Activated naive CD4-positive, alpha-beta T cell (primary cell): ENCODE measurements around the gene CCDC170.
"Not testable (repeated sequence)": the region's sequence is repeated elsewhere in the genome, so short reads cannot be mapped to it uniquely, and the experiment has no call there.

ENCODE experiments used
- DNase-seq, 4 experiments: peaks; one replicate each; lab custom pipeline; 2025; lab: John Stamatoyannopoulos, UW

The CCDC170 gene

DNA sequence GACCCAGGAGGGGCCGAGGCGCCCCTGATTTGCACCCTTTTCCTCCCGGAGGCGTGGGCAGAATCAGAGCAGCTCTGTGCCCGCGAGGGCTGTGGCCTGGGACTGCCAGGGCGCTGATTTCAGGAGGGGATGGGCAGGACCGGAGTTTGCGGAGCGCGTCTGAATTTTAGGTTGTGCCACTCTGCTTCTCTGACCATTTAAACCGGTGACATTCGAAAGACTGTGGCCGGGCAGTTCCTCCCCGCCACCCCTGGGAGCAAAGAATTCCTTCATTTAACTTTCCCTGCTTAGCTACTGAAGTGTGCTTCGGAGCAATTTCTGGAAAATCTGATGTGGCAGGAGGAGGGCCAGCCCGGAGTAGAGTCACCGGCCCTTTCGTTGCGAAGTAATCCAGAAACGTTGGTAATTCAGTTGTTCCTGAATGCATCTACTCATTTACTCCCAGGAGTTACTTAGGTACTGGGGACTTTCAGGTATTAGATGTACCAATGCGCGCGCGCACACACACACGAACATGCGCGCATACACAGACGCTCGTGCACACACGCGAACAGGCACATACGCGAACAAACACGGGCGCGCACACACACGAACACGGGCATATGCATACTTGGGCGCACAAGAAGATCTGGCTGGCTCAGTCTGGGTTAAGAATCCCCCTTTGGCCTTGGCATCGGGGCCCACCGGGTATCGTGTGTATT lies 568 bp downstream of the CCDC170 start:
- no peak for DNase-seq

DNA sequence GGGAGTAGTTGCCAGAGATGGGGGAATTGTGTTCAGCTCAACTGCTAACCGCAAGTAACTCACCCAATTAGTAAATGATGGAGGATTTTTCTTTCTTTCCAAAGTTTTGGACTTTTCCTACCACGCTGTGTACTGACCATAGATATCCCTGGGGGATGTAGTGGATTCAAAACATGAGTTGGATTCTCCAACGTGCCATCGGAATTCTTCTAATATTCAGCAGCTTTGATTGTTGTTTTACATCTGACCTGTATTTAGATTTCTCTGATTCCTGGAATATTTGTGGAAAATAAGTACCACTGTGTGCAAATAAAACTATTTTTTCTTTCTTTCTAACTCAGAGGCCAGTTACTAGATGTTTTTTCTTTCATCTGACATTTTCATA lies 1.1 kb downstream of the CCDC170 start:
- DNase-seq, result no peak

DNA sequence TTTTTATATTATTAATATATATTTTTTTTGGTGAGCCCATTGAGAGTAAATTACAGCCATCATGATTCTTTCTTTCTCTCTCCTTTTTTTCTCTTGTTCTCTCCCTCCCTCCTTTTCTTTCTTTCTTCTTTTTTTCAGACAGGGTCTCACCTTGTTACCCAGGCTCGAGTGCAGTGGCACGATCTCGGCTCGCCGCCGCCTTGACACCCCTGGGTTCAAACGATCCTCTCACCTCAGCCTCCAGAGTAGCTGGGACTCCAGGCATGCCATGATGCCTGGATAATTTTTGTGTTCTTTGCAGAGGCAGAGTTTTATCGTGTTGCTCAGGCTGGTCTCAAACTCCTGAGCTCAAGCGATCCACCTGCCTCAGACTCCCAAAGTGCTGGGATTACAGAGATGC lies 1.6 kb downstream of the CCDC170 start:
- DNase-seq, result no peak

DNA sequence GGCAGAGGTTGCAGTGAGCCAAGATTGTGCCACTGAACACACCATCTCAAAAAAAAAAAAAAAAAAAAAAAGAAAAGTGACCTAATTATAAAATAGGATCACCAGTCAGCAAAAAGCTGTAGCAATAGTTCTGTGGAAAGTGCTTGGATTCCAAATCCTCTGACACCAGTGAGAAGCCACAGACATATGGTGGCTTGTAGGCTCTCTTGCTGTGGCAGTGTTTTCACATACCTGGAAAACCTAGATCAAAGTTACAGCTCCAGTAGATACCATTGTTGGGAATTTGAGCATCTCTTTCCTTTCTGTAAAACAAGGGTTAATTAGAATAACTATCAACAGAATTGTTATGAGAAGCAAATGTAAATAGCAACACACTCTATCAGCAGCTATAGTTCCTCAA lies 4.1 kb downstream of the CCDC170 start:
- DNase-seq, result no peak

DNA sequence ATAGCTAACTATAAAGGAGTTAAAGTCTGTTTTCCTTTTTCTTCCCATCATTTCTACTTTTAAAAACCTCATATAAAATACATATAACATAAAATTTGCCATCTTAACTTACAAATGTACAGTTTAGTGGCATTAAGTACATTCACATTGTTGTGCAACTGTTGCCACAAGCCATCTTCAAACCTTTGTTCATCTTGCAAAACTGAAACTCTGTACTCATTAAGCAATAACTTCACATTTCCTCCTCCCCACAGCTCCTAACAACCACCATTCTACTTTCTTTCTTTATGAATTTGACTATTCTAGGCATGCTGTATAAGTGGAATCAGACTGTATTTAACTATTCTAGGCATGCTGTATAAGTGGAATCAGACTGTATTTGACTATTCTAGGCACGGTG lies 4.5 kb downstream of the CCDC170 start:
- no peak for DNase-seq

DNA sequence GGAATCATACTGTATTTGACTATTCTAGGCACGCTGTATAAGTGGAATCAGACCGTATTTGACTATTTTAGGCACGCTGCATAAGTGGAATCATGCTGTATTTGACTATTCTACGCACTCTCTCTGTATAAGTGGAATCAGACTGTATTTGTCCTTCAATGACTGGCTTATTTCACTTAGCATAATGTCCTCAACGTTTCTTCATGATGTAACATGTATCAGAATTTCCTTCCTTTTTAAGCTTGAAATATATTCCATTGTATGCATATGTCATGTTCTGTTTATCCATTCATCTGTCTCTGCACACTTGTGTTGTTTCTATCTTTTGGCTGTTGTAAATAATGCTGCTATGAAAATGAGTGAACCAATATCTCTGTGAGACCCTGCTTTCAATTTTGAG lies 5.7 kb downstream of the CCDC170 start:
- DNase-seq, result no peak

DNA sequence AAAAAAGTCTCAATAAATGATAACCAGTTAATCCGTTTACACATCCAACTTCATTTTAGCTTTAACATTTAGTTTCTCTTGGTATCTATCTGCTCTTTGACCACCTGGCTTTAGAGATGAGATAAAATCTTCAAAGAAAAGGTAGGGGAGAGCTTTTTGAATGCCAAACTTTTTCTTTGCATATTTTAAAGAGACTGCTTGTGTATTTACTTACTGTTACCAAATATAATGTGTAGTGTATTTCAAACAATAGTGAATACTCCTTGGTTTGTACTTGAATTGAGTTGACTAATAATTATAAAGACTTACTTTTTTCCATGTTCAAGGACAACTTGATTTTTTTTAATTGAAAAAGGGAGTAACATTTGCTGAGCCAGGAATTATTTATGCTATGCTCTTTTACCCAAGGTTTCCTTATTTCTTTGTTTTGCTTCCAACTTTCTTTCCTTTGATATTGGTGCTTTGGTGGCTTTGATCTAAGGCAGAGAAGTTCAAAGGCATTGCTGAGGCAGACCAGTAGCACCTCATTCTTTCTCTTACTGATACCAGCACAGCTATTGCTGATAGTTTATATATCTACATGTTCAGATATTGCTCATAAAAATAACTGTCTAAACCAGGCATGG lies 7.8 kb downstream of the CCDC170 start:
- no peak for DNase-seq

DNA sequence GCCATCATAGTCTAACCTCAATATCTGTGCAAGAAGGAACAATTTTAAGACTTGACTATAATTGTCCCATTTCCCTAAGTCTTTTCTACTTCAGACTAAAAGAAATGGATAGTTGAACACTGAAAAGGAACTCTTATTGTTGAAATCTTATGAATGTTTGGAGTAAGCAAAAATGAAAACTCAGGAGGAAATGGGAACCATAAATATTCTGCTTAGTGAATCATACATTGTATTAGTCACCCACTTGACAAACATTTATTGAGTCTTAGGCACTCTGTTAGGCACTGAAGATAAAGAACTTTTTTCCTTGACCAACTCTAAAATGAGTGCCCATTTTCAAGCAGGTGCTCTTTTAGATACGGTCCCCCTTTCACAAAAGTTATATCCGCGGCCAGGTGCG lies 8.7 kb downstream of the CCDC170 start:
- no peak for DNase-seq

DNA sequence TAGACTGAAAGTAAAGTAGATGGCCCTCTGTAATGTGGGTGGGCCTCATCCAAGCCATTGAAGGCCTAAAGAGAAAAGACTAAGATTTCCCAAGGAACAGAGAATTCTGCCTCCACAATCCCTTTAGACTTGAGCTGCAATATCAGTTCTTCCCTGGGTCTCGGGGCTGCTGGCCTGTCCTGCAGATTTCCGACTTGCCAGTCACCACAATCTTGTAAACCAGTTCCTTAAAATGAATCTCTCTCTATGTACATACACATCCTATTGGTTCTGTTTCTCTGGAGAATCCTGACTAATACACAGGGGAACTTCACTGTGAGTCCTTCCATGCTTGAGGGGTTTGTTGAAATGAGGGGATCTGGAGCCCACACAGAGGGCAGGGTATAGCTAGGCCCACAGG lies 12.9 kb downstream of the CCDC170 start:
- DNase-seq, result no peak

DNA sequence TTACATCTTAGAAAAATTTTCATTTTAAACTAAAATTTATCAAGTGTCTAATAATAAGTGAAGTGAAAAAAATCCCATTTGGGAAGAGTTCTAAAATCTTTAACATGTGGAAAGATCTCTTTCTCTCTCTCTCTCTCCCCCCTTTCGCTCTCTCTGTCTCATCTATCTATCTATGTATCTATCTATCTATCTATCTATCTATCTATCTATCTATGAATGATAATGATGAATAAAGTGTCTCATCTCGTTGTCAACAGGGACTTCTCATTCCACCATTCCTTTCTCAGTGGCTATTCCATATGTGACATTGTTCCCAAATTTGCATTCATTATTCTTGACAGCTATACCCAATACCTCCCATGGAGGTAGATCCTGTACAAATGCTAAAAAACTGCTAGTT lies 15.2 kb downstream of the CCDC170 start:
- no peak for DNase-seq

DNA sequence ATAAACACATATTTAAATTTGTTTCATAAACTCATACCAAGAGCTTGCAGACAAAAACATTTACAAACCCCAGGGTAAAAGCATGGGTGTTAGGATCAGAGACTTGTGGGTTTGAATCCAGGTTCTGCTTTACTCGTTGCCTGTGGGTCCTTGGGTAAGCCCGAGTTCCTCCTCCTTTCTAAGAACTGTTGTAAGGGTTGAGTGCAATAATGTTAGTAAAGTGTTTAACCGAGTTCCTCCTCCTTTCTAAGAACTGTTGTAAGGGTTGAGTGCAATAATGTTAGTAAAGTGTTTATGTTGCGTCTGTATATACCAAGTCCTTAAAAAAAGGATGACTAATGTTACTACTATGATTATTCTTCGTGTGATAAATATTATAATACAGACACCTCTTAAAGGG lies 18.7 kb downstream of the CCDC170 start:
- DNase-seq, result no peak

DNA sequence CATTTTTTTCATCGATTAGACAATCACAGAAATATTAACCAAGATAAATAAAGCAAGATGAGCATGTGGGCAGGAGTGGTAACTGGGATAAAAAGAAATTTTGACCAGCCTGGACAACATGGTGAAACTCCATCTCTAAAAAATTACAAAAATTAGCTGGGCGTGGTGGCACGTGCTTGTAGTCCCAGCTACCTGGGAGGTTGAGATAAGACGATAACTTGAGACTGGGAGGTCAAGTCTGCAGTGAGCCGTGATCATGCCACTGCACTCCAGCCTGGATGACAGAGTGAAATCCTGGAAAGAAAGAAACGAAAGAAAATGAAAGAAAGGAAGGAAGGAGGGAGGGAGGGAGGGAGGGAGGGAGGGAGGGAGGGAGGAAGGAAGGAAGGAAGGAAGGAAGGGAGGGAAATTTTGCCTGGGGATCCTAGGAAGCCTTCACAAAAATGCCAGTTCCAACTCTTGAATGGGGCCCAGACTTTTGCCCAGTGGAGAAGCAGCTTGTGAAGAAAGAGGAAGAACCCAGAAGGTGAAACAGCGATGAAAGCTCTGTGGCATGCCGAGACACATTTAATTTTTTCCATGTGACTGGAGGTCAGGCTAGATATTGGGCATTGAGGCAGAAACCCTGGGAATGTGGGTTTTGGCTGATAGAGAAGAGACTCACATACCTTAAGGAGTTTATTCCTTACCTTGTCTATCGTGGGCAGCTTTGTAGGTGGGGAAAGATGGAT lies 20.3 kb downstream of the CCDC170 start:
- DNase-seq, result no peak

DNA sequence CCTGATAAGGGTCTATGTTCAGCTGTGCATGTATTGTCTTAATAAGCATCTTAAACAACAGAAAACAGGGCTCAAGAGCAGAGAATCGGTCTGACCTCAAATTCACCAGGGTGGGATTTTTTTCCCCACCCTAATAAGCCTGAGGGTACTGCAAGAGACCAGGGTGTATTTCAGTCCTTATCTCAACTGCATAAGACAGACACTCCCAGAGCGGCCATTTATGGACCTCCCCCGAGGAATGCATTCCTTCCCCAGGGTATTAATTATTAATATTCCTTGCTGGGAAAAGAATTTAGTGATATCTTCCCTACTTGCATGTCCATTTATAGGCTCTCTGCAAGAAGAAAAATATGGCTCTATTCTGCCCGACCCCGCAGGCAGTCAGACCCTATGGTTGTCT lies 25.2 kb downstream of the CCDC170 start:
- not testable (repeated sequence) for DNase-seq

DNA sequence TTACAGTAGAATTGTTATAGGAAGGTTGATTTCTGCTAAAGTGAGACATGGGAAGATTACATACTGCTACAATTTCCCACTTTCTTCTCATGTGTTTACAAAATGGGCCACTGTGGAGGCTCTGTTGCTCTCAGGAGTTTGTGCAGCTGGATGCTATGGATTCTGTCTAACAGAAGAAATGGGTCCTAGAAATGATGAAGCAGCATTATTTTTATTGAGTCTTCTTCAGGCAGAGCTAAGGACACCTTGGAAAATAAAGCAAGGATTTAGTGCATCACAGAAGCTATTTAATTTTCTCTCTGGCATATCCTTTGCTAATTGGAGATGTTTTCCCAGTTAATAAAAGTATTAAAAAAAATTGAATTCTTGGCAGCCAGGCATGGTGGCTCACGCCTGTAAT lies 29.2 kb downstream of the CCDC170 start:
- DNase-seq, result no peak

DNA sequence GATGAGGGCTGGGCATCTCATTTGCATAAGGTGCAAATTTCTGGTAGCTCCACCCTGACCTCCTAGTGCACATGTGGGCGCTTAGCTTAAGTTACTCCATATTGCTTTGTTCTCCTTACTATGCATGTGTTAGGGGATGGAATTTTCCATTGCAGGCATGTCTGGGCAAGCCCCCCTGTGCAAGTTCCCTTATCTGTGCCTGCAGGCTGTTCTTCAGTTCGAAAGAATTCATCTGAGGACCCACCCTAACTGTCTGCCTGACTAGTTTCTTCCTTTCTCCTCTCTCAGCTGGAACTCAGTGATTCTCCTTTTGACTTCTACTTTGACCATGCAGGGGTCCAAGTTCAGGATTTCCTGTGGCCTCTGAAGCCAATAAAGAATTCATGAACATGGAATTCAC lies 30.2 kb downstream of the CCDC170 start:
- no peak for DNase-seq

DNA sequence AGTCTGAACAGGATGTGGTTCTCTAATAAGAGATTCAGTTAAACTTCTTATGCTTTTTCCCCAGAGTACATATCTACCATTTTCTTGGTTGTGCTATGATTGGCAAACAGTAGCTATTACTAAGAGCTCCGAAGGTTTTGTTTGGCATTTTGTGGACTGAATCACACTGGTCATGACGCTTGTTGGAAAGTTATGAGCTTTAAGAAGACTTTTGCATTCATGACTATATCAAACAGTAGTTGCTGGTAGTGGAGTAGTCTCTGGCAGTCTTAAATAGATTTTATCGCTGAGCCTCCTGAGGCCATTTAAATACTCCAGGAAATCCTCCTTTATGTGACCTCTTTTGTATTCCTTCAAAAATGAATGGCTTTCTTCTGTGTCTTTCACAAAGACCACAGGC lies 40.8 kb downstream of the CCDC170 start:
- DNase-seq, result no peak

DNA sequence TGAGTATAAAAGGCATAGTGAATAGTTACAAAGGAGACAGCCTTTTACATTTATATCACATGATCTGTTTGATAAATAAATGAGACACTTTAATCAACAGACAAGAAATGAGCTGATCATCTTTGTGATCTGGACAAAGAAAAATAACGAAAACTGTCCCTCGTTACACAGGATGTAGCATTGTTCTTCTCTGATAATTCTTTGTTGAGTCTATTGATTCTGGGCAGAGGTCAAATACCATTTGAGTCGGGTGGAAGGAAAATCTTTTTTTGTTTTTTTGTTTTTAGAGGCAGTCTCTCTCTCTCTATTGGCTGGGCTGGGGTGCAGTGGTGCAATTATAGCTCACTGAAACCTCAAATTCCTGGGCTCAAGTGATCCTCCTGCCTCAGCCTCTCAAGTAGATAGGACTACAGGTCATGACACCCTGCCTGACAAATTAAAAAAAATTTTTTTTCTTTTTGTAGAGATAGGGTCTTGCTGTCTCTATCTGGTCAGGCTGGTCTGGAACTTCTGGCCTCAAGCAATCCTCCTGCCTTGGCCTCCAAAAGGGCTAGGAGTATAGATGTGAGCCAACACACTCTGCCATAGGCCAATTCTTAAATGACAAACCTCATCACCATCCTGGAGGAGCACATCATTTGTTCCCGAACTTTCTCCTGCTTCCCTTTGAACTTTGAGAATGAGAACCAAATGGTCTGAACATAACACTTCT lies 41.8 kb downstream of the CCDC170 start:
- DNase-seq, result no peak

DNA sequence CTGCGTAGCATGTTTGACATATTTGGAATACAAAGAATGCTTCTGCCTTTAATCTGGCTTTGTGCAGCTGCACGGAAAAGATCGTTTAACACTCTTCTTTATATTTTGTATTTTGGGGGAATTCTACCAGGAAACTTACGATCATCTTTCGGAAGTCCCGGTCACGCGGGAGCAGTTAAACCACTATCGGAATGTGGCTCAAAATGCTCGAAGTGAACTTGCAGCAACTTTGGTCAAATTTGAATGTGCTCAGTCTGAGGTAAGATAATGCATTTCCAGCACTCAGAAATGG lies 42.3 kb downstream of the CCDC170 start:
- no peak for DNase-seq

DNA sequence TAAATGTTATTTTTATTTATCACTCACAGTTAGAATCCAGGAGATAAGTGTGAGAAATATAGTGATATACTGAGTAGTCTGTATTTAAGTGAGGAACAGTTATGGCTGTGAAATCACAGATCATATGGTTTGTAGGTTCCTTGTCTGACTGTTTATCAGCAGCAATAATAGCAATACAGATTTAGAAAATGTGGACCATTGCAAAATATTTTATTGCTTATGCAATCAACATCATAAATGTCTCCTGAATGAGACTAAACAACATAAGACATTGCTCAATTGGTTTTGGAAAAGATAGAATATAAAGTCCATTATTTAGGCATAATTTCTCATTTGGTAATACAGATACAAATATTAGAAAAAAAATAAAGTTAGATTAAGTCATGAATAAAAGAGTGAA lies 43.7 kb downstream of the CCDC170 start:
- DNase-seq, result no peak

DNA sequence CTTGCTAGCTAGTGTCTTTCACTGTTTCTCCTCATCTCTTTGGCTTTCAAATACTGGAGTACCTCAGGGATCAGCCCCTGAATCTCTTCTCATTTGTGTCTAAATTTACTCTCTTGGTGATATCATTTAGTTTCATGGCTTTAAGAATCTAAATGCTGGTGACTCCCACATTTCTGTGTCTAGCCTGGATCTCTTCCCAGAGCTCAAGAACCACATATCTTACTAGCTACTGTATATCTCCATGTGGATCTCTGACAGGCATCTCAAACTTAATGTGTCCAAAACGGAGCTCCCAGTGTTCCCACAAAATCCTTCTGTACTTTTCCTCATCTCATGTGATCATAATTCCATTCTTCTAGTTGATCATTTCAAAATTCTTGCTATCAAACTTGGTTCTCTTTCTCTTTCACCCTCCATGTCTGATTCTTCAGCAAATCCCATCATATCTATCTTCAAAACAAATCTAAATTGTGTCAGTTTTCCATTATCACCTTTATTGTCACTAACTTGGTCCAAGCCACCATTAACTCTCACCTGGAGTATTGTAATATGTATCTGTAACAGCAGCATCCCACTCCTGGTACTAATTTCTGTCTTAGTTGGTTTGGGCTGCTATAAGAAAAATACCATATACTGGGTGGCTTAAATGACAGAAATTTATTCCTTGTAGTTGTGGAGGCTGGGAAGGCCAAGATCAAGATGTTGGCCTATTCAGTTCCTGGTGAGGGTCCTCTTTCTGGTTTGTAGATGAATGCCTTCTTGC lies 45.9 kb downstream of the CCDC170 start:
- no peak for DNase-seq

DNA sequence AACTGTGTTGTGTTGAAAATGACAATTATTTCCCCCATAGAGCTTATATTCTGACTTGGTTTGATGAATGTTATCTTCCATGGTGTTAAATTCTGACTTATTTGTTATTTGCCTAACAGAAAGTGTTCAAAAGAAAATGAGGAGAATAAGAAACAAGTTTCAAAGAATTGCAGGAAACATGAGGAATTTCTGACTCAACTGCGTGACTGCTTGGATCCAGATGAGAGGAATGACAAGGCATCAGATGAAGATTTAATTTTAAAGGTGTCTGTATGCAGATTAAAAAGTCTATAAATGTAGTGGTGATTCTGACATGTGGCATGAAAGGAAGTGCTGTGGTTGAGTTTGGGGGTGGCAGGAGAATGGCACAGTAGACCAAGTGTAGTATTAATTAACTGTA lies 50.6 kb downstream of the CCDC170 start:
- no peak for DNase-seq

DNA sequence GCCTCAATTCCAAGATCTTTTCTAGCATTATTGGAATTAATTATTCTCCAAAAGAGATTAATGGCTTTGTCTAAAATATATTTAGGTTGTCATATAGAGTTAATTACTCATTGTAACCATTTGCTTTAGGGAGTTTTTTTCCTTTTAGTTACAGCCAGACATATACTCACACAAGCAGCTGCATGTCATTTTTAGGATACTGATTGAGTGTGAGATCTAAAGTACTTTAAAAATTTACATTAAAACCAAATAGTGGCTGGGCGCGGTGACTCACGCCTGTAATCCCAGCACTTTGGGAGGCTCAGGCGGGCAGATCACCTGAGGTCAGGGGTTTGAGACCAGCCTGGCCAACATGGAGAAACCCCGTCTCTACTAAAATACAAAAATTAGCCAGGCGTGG lies 51.1 kb downstream of the CCDC170 start:
- not testable (repeated sequence) for DNase-seq
